ENCODE data around the gene PSMD6.

GRCh38 chr3:63980830-63981498, 42.3 kb downstream of the PSMD6 start:
- TF ChIP-seq SUZ12 (IDR thresholded peaks at IDR 0.05; ENCODE audit: extremely low read depth, insufficient read depth, insufficient read length) (no peak), YY1 (IDR thresholded peaks at IDR 0.05; ENCODE audit: insufficient read depth, insufficient read length) (no peak), ZNF274 (IDR thresholded peaks at IDR 0.05; ENCODE audit: low read depth, low read length) (no peak)

Data from NT2/D1 (cell line).